HEK293 (cell line): ENCODE data around the gene SLC6A17.

Experiments used
- BCL11A ChIP-seq: fragments of 450-650 bp; formaldehyde crosslinking; IDR thresholded peaks from 2 replicates; pipeline ENCODE4 v1.5.1; 2016; ENCODE audit warnings: low read depth, missing biosample characterization, missing genetic modification characterization
- HOXD13 ChIP-seq: sonication (generic); formaldehyde crosslinking; IDR thresholded peaks from 2 replicates; pipeline ENCODE4 v1.8.0; 2022; ENCODE audit warnings: missing genetic modification reagents, borderline replicate concordance
- KLF8 ChIP-seq: fragments of 450-650 bp; formaldehyde crosslinking; IDR thresholded peaks from 2 replicates; pipeline ENCODE4 v1.5.1; 2016; ENCODE audit warnings: missing biosample characterization, missing genetic modification characterization
- YY1 ChIP-seq: fragments of 450-650 bp; formaldehyde crosslinking; IDR thresholded peaks from 2 replicates; pipeline ENCODE4 v1.5.1; 2018; ENCODE audit warnings: missing biosample characterization, missing genetic modification characterization
- ZNF132 ChIP-seq: fragments of 450-650 bp; formaldehyde crosslinking; IDR thresholded peaks from 2 replicates; pipeline ENCODE4 v1.5.1; 2017; ENCODE audit warnings: missing biosample characterization, missing genetic modification characterization, borderline replicate concordance
- ZNF157 ChIP-seq: fragments of 450-650 bp; formaldehyde crosslinking; IDR thresholded peaks from 2 replicates; pipeline ENCODE4 v1.5.1; 2016; ENCODE audit warnings: missing biosample characterization, missing genetic modification characterization
- ZNF223 ChIP-seq: fragments of 450-650 bp; formaldehyde crosslinking; IDR thresholded peaks from 2 replicates; pipeline ENCODE4 v1.5.1; 2016; ENCODE audit warnings: missing biosample characterization, missing genetic modification characterization
- ZNF239 ChIP-seq: fragments of 450-650 bp; formaldehyde crosslinking; IDR thresholded peaks from 2 replicates; pipeline ENCODE4 v1.5.1; 2016; ENCODE audit warnings: missing biosample characterization, missing genetic modification characterization
- ZNF24 ChIP-seq: fragments of 450-650 bp; formaldehyde crosslinking; IDR thresholded peaks from 2 replicates; pipeline ENCODE4 v1.5.1; 2016; ENCODE audit warnings: missing biosample characterization, missing genetic modification characterization
- ZNF274 ChIP-seq, 2 experiments: fragments of 200-500 bp in 1 of 2; fragments of 450-650 bp in 1 of 2; sonication (Bioruptor generic) in 1 of 2; formaldehyde crosslinking in 1 of 2; IDR thresholded peaks; 2 replicates each; pipeline versions ENCODE4 v1.5.1 to v1.6.1; 2014 to 2016; ENCODE audit warnings: borderline replicate concordance in 1 of 2, inconsistent platforms in 1 of 2, low read length in 1 of 2, missing biosample characterization in 1 of 2, missing genetic modification characterization in 1 of 2
- ZNF292 ChIP-seq: fragments of 450-650 bp; formaldehyde crosslinking; IDR thresholded peaks from 2 replicates; pipeline ENCODE4 v1.5.1; 2016; ENCODE audit warnings: low read depth, missing biosample characterization, missing genetic modification characterization, borderline replicate concordance
- ZNF311 ChIP-seq: fragments of 450-650 bp; formaldehyde crosslinking; IDR thresholded peaks from 2 replicates; pipeline ENCODE4 v1.5.1; 2017; ENCODE audit warnings: missing biosample characterization, missing genetic modification characterization, borderline replicate concordance
- ZNF324 ChIP-seq: fragments of 450-650 bp; formaldehyde crosslinking; IDR thresholded peaks from 2 replicates; pipeline ENCODE4 v1.5.1; 2016; ENCODE audit warnings: missing biosample characterization, missing genetic modification characterization
- ZNF354C ChIP-seq: fragments of 450-650 bp; formaldehyde crosslinking; IDR thresholded peaks from 2 replicates; pipeline ENCODE4 v1.5.1; 2016; ENCODE audit warnings: missing biosample characterization, missing genetic modification characterization, low read depth, borderline replicate concordance
- ZNF37A ChIP-seq: fragments of 450-650 bp; IDR thresholded peaks from 2 replicates; pipeline ENCODE4 v1.5.1; 2018; ENCODE audit warnings: missing biosample characterization, missing genetic modification characterization
- ZNF530 ChIP-seq: fragments of 450-650 bp; formaldehyde crosslinking; IDR thresholded peaks from 2 replicates; pipeline ENCODE4 v1.5.1; 2016; ENCODE audit warnings: low read depth, missing biosample characterization, missing genetic modification characterization
- ZNF548 ChIP-seq: fragments of 450-650 bp; formaldehyde crosslinking; IDR thresholded peaks from 2 replicates; pipeline ENCODE4 v1.5.1; 2016; ENCODE audit warnings: missing biosample characterization, missing genetic modification characterization
- ZNF549 ChIP-seq: fragments of 450-650 bp; IDR thresholded peaks from 2 replicates; pipeline ENCODE4 v1.5.1; 2018; ENCODE audit warnings: missing biosample characterization, missing genetic modification characterization, mild to moderate bottlenecking, inconsistent platforms, moderate library complexity
- ZNF621 ChIP-seq: fragments of 450-650 bp; formaldehyde crosslinking; IDR thresholded peaks from 2 replicates; pipeline ENCODE4 v1.5.1; 2017; ENCODE audit warnings: missing biosample characterization, missing genetic modification characterization
- ZNF623 ChIP-seq: fragments of 450-650 bp; formaldehyde crosslinking; IDR thresholded peaks from 2 replicates; pipeline ENCODE4 v1.5.1; 2016; ENCODE audit warnings: missing biosample characterization, missing genetic modification characterization
- TF ChIP-seq, protein P1 (sequence below): fragments of 450-650 bp; formaldehyde crosslinking; IDR thresholded peaks from 2 replicates; pipeline ENCODE4 v1.5.1; 2016; ENCODE audit warnings: missing biosample characterization, missing genetic modification characterization
- TF ChIP-seq, protein P2 (sequence below): fragments of 450-650 bp; formaldehyde crosslinking; IDR thresholded peaks from 2 replicates; pipeline ENCODE4 v1.5.1; 2016; ENCODE audit warnings: missing biosample characterization, missing genetic modification characterization, borderline replicate concordance
- TF ChIP-seq, protein P3 (sequence below): fragments of 450-650 bp; formaldehyde crosslinking; IDR thresholded peaks from 2 replicates; pipeline ENCODE4 v1.5.1; 2017; ENCODE audit warnings: missing biosample characterization, missing genetic modification characterization

SLC6A17 gene

DNA sequence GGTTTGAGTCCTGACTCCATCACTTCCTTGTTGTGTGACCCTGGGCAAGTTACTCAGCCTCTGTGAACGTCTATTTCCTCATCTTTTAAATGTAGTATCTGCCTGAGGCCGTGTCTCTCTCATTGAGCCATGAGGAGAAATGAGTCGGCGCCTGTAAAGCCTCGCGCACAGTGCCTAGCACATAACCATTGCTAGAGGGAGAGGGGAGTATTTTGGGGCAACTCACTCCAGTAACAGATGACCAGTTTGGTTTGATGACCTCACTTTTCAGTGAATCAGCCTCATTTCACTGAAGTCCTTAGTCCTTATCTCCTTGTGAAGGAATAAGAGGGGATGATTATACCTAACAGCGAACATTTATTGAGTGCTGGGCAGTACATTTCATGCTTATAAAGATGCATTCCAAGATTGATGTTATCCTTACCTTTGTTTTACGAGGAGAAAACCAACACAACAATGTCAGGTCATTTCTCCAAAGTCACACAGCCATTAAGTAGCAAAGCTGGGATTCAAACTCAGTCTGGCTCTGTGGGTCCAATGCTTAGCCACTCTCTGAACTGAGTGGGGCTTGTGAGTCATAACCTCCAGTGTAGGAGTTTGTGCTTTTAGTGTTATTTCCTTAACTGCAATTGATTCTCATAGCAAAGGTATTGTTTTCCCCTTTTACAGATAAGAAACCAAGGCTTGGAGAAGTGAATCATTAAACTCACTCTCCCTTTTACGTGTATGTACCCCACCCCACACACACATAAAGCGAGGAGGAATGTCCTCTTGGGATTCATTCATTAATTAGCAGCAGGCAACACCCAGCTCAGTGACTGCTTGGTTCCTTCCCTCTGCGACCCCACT is 85.8 kb downstream of the SLC6A17 start (continued):
- TF ChIP-seq, protein P1, sequence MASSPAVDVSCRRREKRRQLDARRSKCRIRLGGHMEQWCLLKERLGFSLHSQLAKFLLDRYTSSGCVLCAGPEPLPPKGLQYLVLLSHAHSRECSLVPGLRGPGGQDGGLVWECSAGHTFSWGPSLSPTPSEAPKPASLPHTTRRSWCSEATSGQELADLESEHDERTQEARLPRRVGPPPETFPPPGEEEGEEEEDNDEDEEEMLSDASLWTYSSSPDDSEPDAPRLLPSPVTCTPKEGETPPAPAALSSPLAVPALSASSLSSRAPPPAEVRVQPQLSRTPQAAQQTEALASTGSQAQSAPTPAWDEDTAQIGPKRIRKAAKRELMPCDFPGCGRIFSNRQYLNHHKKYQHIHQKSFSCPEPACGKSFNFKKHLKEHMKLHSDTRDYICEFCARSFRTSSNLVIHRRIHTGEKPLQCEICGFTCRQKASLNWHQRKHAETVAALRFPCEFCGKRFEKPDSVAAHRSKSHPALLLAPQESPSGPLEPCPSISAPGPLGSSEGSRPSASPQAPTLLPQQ (tag by site-specific recombination): peak; percentile 40; the same call in 1 of the 2 replicates
- TF ChIP-seq ZNF354C (no peak), ZNF292 (no peak), ZNF324 (tag by site-specific recombination) (no peak), ZNF37A (tag by site-specific recombination) (no peak), ZNF623 (tag by site-specific recombination) (no peak), ZNF157 (tag by site-specific recombination) (no peak), ZNF621 (tag by site-specific recombination) (no peak), ZNF530 (no peak), ZNF548 (tag by site-specific recombination) (no peak), YY1 (tag by site-specific recombination) (no peak), ZNF549 (tag by site-specific recombination) (no peak), KLF8 (tag by site-specific recombination) (no peak), BCL11A (tag by site-specific recombination) (no peak), ZNF311 (tag by site-specific recombination) (no peak), ZNF274 (IDR thresholded peaks at IDR 0.05; ENCODE audit: low read length) (no peak), ZNF274 (tag by site-specific recombination; IDR thresholded peaks at IDR 0.05; ENCODE audit: borderline replicate concordance) (no peak), ZNF24 (tag by site-specific recombination) (0 out of 2 replicates have a peak, but pooled peaks have one; percentile 18), HOXD13 (no peak), ZNF239 (tag by site-specific recombination) (no peak), ZNF223 (tag by site-specific recombination) (no peak), ZNF132 (tag by site-specific recombination) (no peak)
- TF ChIP-seq, protein P2, sequence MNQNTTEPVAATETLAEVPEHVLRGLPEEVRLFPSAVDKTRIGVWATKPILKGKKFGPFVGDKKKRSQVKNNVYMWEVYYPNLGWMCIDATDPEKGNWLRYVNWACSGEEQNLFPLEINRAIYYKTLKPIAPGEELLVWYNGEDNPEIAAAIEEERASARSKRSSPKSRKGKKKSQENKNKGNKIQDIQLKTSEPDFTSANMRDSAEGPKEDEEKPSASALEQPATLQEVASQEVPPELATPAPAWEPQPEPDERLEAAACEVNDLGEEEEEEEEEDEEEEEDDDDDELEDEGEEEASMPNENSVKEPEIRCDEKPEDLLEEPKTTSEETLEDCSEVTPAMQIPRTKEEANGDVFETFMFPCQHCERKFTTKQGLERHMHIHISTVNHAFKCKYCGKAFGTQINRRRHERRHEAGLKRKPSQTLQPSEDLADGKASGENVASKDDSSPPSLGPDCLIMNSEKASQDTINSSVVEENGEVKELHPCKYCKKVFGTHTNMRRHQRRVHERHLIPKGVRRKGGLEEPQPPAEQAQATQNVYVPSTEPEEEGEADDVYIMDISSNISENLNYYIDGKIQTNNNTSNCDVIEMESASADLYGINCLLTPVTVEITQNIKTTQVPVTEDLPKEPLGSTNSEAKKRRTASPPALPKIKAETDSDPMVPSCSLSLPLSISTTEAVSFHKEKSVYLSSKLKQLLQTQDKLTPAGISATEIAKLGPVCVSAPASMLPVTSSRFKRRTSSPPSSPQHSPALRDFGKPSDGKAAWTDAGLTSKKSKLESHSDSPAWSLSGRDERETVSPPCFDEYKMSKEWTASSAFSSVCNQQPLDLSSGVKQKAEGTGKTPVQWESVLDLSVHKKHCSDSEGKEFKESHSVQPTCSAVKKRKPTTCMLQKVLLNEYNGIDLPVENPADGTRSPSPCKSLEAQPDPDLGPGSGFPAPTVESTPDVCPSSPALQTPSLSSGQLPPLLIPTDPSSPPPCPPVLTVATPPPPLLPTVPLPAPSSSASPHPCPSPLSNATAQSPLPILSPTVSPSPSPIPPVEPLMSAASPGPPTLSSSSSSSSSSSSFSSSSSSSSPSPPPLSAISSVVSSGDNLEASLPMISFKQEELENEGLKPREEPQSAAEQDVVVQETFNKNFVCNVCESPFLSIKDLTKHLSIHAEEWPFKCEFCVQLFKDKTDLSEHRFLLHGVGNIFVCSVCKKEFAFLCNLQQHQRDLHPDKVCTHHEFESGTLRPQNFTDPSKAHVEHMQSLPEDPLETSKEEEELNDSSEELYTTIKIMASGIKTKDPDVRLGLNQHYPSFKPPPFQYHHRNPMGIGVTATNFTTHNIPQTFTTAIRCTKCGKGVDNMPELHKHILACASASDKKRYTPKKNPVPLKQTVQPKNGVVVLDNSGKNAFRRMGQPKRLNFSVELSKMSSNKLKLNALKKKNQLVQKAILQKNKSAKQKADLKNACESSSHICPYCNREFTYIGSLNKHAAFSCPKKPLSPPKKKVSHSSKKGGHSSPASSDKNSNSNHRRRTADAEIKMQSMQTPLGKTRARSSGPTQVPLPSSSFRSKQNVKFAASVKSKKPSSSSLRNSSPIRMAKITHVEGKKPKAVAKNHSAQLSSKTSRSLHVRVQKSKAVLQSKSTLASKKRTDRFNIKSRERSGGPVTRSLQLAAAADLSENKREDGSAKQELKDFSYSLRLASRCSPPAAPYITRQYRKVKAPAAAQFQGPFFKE (tag by site-specific recombination): no peak
- TF ChIP-seq, protein P3, sequence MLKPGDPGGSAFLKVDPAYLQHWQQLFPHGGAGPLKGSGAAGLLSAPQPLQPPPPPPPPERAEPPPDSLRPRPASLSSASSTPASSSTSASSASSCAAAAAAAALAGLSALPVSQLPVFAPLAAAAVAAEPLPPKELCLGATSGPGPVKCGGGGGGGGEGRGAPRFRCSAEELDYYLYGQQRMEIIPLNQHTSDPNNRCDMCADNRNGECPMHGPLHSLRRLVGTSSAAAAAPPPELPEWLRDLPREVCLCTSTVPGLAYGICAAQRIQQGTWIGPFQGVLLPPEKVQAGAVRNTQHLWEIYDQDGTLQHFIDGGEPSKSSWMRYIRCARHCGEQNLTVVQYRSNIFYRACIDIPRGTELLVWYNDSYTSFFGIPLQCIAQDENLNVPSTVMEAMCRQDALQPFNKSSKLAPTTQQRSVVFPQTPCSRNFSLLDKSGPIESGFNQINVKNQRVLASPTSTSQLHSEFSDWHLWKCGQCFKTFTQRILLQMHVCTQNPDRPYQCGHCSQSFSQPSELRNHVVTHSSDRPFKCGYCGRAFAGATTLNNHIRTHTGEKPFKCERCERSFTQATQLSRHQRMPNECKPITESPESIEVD (tag by site-specific recombination): no peak; the same call in 1 of the 2 replicates
